GM18861 (cell line): ENCODE results near the gene POT1.

Experiments used
- ATAC-seq: cut with Tn5 transposase; IDR thresholded peaks from one replicate; pipeline ENCODE4 v1.9.1; 2021; ENCODE audit not compliant: unreplicated experiment

POT1 gene

GRCh38 chr7:124912972-124913371, 16.7 kb downstream of the POT1 start:
- ATAC-seq, result no peak

- no peak for ATAC-seq
These were observed 19.8 kb downstream of the POT1 start for GRCh38 chr7:124909808-124910207.

GRCh38 chr7:124908259-124908658, 21.4 kb downstream of the POT1 start:
- no peak for ATAC-seq

GRCh38 chr7:124907490-124907889, 22.1 kb downstream of the POT1 start:
- no peak for ATAC-seq

DNA sequence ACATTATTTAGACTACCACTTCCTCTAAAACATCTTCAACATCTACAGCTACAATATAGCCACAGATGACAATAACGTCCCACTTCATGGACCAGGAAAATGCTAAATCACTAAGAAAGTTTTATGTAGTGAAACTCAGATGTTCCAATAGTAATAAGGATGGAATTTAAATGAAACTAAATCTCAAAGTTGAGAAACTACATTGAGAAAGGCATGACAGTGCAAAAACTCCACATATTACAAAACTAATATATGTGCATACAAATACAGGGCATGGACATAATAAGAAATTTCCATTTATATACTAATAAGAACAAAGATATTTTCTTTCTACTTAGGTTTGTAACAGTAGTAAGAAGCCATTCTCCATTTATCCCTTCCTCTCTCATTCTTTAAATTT, 31.1 kb downstream of the POT1 start:
- no peak for ATAC-seq

- ATAC-seq, result no peak
These were observed 33.6 kb downstream of the POT1 start for GRCh38 chr7:124896001-124896400.

- peak; percentile 79 for ATAC-seq
These were observed 36.3 kb downstream of the POT1 start for GRCh38 chr7:124893140-124893827.

GRCh38 chr7:124887247-124887646, 42.4 kb downstream of the POT1 start:
- no peak for ATAC-seq

DNA sequence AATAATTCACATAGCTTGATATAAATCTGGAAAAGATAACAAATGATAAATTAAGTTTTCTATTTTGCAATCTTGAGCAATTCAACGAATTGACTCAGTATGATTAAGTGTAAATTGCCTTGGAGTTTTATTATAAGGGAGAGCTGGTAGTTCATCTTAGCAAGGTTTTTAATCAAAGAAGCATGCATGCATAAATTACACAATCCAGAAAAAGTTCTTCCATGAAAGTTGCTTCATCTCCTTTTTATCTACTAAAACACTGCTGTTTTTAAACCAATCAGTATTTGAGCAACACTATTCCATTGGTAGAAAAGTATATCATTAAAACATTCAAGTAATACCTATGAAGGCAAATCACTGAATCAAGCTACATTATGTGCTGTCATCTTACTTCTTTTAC, 47.6 kb downstream of the POT1 start:
- no peak for ATAC-seq

DNA sequence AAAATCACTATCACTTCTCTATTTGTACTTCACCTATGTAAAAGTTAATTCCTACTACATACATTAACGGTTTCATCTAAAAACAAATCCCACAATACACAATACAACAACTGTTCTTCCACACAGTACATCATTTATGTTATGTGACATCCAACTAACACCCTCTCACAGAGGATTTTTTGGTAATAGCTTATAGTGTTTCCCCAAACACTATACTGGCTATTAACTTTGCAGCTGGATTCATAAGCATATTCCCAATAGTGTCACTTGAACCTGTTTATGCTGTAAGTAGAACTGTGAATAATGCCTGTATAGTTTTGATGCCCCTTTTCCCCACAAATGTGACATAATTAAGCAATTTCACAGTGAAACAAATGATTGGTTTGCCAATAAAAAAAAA, 49.9 kb downstream of the POT1 start:
- no peak for ATAC-seq

DNA sequence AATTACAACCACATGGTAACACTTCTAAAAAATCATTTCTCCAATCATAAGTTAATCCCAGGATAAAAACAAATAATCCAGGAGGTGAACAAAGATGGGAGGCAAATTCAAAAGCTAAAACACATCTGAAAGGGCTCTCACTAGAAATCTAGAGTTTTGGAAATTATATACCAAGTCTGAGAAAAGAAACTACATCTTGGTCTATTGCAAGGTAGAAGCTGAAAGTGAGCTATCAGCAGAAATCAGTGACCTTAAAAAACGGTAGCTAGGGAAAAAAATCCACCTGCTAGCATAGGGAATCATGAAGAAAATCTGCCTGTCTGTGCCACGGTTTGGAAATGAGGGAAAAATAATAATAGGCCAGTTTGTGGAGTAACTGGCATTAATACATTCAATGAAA, 50.5 kb downstream of the POT1 start:
- no peak for ATAC-seq

GRCh38 chr7:124874644-124875163, 54.9 kb downstream of the POT1 start:
- no peak for ATAC-seq

DNA sequence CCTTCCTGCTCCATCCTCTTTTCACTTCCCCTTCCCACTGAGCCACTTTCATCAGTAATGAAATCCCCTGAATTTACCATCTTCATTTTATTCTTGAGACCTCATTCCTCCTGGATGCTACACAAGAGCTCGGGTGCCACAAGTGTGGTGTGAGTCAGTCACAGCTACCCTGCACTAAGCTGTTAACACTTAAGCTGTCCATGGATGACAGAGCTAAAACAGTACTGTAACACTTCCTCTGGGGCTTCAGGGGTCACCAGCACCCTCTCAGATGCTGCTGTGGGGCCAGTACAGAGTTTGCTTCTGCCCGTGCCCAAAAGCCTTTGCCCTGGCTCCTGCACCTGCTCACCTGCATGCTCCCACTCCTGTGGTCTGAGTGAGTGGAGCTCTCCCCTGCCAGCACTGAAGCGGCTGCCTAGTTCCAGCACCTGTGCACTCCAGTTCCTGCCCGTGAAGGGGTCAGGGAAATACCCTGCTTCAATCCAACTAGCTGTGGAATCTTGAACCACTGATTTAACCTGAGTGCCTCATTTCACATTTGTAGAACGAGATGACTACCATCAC, 71.9 kb downstream of the POT1 start:
- no peak for ATAC-seq

DNA sequence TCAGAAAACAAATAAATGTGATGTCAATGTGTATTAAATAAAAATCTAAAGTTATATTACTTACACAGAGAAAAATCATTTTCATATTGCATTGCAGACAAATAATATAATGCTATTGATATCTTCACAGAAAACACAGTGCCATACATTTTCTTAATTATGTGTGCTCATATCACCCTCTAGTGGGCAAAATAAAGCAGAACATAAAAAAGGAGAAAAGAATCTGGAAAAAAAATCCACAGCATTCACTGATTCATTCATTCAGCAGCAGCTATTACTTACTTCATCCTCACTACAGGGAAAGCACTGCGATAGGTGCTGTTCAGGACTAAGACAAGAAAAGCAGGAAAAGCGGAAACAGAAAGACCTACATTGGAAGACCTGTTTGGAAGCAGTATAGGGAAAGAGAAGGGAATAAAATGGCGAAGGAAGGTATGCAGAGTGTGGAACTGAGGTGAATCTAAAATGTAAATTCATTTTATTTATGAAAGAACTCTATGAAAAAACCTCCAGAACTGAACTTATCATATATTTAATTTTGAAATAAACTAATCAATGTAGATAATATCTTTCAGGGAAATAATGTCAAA, 73.2 kb downstream of the POT1 start:
- peak; percentile 71 for ATAC-seq

DNA sequence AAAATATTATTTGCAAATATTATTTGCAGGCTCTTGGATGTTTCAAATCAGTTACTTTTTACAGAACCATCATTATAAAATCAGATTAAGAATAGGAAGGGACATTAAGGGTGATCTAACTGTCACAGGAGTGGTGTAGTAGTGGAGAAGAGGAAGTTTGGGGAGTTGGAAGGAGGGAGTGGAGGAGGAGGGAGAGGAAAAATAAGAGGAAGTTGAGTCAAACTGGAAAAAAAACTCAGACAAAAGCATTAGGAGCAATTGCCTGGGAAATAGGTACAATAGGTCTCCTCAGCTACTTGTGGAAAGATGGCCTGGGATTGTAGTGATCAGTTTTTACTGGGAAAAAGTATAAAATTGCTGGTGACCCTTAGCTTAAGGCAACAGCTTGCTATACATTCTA, 86.3 kb downstream of the POT1 start:
- ATAC-seq, result no peak

GRCh38 chr7:124840435-124840834, 89.2 kb downstream of the POT1 start:
- ATAC-seq, result no peak

DNA sequence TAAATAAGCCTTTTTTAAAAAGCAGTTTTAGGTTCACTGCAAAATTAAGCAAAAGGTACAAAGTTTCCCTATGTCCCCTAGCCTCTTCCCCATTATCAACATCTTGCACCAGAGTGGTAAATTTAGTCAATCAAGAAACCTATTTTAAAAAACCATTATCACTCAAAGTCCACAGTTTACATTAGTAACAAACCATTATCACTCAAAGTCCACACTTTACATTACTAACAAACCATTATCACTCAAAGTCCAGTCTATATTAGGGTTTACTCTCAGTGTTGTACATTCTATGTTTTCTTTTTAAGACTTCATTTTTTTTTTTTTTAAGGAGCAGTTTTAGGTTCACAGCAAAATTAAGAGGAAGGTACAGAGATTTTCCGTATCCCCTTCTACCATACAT, 89.9 kb downstream of the POT1 start:
- ATAC-seq, result no peak

- ATAC-seq, result no peak
These were observed 93.5 kb downstream of the POT1 start for GRCh38 chr7:124836173-124836572.

DNA sequence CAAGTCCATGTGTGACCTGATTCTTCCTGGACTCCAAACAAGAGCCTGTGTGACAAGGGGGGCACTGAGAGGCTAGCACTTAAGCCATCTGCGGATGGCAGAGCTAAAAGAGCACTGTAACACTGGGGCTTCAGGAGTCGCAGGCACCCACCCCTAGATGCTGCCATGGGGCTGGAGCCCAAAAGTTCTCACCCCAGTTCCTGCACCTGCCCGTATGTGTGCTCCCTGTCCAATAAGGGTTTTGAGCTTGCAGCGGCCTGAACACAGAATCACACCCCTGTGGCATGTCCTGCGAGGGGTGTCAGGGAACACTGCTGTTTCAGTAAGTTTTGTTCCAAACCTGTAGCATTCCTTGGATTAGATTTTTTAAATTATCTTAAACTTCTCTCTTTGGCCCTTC, 110.8 kb downstream of the POT1 start:
- no peak for ATAC-seq

- no peak for ATAC-seq
These were observed 115.4 kb downstream of the POT1 start for GRCh38 chr7:124813994-124814798.

- no peak for ATAC-seq
These were observed 116.9 kb downstream of the POT1 start for GRCh38 chr7:124812764-124813163.

- ATAC-seq, result no peak
These were observed 118.3 kb downstream of the POT1 start for GRCh38 chr7:124811341-124811740.
